HG03469 (cell line): Measurements from ENCODE around the gene LRMDA.

Source experiments
- ATAC-seq: cut with Tn5 transposase; IDR thresholded peaks from one replicate; pipeline ENCODE4 v1.9.1; 2021; ENCODE audit warnings: mild to moderate bottlenecking, moderate library complexity, moderate number of reproducible peaks; ENCODE audit not compliant: unreplicated experiment

Gene LRMDA

DNA sequence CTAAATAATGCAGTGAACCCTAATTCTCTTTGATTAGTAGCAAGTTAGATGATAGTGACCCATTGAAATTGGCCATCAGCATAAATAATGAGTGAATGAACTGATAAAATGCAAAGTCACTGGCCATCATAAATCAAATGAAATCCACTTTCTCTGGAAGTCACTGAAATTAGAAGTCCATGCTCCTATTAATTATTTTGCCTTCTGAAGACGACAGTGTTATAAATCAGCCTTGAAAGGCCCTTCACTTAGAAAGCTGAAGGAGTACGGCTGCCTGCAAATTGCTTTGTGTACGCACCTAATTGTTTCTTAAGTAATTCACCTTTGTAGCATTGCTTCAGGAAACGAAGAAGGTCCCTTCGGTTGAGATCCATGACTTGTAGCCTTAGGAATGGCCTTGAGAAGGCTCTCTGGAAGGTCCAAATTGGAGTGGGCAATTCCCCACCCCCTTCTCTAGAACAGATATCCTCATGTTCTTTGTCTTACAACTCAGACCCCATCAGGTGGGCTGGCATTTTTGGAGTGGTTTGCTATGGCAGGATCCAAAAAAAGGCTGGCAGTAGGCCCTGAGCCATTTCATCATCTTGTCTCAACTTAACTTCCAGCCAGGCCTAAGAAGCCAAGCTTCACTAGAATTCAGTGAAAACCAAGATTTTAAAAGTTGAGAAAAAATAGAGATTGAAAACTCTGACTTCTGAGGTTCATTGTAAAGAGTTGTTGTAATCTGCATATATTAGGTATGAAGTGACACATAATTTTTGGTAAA lies 420.3 kb downstream of the LRMDA start:
- no peak for ATAC-seq

DNA sequence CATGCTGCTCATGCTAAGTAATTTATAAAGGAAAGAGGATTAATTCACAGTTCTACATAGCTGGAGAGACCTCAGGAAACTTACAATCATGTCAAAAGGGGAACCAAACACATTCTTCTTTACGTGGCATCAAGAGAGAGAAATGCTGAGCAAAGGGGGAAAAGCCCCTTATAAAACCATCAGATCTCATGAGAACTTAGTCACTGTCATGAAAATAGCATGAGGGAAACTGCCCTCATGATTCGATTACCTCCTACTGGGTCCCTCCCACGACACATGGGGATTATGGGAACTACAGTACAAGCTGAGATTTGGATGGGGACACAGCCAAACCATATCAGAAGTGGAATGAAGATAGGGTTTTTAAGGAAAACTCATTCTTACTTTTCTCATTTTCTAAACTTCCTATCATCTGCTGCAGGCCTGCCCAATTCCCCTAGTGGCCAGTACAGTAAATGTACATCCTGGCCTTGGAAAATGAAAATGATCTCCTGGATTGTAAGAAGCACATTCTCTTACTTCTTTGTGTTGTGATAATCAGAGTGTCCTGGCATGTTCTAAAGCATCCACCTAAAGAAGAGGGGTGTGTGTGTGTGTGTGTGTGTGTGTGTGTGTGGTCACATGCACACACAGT lies 421.5 kb downstream of the LRMDA start:
- no peak for ATAC-seq

DNA sequence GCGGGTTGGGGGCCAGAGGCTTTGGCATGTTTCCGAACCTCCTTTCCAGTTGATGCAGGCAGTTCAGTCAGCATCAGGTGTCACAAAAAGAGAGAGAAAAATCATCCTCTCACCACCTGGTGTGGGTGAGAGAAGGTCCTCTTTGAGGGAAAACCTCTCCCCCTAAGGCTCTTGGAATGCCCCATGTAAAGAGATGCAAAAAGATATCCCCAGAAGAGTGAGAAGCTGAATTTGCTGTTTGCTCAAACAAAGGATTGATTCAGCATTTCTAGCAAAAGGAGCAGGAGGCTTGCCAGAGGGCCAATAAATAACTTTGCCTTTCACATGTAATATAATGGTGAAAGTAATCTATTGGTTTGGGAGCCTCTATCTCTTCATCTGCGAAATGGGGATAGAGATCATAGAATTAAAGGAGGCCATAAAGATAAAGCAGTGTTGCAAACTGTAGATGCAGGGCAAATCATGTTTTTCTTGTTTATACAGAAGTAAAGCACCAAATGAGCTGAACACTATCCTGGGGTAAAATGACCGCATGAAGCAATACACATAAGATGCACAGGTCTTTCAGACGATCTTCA lies 425.9 kb downstream of the LRMDA start:
- ATAC-seq, result no peak

DNA sequence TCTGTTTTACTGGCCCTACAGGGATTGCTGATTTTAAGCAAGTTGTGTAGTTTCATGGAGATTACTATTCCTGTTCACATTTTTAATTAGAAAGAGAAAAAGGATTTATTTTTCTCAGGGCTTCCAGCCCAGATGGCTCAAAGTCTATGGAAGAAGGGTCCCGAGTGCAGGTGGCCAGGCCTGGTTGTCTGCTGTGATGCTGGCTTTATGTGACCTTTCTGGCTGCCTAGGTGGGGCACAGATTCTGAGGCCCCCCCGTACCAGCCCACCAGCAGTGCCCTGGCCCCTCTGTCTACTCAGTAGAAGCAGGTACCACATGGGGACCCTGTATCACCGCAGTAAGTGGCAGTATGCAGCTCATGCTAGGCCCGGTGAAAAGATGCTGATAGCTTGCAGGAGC lies 426.5 kb downstream of the LRMDA start:
- no peak for ATAC-seq

DNA sequence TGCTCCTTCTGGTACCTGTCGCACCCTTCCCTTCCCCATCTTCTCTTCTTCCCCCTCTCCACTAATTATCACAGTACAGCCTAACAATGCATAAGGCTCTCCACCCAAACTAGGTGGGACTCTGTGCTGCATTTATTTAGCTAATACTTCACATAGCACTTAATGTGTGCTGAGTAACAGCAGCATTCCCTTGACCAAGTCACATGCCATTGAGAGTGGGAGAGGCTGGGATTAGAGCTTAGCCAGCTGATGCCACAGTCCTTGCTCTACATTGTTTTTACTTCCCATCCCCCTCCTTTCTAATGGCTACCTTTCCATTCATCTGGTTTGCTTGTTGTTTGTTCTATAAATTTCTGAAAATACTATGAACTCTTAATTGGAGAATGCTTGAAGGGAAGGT lies 426.9 kb downstream of the LRMDA start:
- no peak for ATAC-seq

DNA sequence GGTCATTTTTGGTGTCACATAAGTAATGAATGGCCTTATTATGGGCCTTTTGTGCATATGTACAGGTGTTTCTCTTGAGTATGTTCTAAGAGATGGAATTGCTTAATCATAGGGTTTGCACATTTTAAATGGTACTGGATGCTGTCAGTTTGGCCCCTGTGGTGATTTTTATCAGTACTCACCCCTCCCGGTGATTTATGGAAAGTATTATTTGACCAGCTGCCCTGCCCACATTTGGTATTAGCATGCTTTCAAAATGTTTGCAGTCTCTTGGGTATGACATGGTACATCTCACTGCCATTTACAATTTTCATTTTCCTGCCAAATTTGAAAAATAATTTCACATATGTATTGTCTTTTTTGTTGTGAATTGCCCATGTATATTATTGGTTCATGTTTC lies 427.7 kb downstream of the LRMDA start:
- ATAC-seq, result no peak

DNA sequence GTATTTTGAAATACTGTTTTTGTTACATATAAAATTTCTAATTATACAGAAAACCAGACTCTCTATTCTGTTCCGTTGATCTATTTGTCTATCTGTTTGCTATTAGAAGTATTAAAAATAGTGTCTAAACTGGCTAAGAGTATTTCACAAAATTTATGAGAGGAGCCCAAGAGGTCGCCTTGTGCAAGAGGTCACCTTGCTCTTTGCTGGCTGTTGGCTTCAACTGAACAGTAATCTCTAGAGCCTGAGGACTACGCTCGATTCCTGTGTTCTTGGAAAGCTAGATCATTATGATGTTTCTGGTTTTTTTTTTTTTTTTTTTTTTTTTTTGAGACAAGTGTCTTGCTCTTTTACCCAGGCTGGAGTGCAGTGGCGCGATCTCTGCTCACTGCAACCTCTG lies 428.6 kb downstream of the LRMDA start:
- ATAC-seq, result no peak

DNA sequence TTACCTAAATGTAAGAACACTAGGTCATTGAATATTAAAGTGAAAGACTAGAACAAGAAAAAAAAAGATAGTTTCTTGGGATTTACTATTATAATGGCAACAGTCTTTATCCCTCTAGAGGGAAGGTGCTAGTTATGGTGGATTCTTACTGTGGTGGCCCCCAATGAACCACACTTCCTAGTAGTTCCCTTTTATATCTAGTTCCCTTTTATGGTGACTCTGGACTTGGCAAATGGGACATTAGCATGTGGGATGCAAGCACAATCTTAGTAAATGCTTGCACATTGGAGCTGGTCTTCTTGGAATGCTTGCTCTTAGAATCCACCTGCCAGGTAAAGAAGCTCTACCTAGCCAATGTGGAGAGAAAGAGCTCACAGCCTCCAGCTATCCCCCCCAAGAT lies 430.2 kb downstream of the LRMDA start:
- no peak for ATAC-seq

DNA sequence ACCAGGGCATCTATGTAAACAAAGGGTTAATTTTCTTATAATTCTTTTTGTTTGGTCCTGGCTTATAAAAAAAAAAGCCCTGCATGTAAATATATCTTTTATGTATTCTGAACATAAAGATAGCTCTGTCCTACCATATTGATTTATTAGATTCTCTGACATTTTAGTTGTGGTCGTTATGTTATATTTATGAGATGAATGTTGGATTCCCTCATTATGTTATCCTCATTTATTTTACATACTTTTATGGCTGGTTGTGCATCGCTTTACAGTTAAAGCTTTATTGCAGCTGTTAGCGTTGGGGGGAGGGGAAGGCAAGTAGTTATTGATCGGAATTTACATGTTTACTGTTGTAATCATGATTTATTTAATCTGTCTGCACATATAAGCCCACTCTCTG lies 431.5 kb downstream of the LRMDA start:
- no peak for ATAC-seq

DNA sequence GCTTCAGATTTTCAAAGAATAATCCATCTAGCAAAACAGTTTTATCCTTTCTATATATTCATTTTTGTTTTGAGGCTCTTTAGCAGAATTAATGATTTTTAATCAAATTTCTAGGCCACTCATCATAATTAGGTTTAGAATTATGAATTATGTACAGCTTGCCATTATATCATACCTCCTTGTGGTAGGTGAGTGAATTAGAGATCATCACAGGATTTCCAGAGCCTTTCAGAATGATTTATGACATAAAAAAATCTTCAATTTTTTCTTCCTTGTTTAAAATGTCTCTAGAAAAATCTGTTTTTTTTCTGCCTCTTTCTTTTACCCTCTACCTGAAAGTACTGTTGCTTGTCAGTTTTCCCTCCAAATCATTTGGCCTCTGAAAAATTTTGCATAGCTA lies 433.3 kb downstream of the LRMDA start:
- ATAC-seq, result no peak

DNA sequence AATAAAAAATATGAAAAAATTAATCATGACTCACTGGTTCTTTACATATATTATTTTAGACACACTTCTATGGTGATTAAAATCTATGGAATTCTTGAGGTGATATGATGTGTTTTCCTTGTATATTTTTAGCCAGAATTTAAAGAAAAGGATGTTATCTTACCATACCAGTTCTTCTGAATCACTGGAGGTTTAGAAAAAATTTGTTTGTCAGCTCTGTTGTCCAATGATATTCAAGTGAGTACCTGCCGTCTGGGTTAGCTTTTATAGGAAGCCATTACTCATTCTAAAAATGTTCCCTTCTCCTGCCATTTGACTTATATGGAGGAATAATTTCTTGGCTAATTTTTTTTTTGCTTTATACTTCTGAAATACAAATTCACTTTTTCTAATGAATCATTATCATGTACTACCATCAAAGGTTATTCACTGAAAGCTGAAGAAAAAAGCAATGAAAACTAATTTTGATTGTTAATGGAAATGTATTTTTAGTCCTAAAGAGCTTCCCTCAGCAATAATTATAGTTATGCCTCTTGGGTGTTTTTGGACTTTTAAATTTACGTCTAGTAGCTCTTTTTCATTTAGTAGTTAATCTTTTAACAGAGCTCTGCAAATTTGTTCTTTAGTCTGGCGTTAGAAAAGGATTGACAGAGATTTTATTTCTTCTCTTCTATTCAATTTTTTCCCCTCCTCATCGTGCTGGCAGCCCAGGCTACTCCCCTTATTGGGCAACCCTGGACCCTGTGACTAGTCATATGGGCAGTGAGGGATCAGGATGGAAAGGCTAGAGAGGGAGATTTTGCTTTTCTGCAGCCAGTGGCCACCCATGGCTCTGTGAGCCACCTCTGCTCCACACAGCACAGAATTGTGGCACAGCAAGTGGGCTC lies 434.2 kb downstream of the LRMDA start:
- ATAC-seq, result no peak

DNA sequence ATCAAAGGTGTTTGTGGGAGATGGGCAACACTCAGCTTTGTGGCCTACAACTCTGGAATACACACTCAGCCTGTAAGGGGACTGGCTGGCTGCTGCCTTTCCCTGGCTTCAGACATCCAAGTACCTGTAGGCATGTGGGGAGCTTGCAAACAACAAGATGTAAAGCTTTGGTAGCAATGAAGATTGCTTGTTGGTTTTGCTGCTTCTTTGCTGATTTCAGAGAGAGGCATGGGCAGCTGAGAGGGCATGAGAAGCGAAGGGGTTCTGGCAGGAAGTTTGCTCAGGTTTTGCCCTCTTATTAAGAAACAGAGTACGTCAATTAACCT lies 434.8 kb downstream of the LRMDA start:
- no peak for ATAC-seq

DNA sequence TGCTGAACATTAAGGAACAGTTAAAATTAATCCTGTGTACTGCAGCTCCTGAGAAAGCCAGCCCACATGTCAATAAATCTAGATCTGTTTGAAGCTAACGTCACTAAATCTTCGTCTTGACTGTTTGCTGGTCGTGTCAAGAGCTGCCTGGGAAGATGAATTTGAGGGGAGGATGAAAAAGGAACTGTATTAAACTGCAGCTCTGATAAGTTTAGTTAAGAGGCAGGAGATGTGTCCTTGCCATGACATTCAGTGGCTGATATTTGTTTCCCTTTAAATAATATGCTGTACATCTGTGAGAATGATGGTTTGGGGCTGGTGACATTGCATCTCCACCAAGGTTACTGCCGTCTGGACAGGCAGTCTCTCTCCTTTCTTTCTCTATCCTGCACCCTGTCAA lies 435.3 kb downstream of the LRMDA start:
- ATAC-seq, result no peak

DNA sequence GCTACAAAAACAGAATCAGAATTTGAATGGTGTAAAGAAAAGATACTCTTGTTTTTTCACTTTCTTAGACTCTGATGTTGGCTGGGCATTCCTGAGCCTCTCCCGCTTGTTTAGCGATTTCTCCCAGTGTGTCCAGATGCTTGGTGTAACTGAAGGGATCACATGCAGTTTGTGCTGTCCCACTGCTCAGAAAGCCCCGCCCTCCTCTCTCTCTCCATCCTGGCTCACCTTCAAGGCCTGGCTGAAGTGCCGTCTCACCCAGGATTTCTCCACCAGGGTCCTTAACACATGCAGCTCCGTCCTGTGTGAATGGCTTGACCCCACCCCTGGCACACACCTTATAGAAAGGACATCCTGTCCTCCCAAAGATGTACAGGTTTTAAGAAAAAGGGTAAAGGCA lies 437.1 kb downstream of the LRMDA start:
- no peak for ATAC-seq

DNA sequence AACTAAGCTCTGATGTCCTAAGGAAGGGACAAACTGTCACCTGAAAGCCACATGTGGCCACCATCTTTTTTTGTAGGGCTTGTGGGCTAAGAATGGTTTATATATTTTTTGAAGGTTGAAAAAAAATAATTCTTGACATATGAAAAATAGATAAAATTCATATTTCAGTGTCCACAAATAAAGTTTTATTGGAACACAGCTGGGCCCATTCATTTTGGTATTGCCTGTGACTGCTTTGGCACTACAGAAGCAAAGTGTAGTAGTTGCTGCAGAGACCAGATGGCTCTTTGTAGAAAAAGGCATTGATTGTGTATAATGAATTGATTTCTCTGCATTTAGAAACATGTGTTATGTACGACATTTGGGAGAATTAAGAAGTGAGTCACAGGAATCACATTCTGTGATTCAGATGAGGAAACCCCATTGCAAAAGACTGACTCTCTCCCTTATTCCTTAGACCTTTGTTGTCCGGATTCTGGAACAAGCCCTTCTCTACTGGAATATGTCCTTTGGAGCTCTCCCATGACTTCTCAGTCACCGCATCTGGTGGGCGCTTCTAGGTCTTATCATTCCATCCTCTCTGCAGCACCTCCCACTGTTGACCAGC lies 438.7 kb downstream of the LRMDA start:
- no peak for ATAC-seq

DNA sequence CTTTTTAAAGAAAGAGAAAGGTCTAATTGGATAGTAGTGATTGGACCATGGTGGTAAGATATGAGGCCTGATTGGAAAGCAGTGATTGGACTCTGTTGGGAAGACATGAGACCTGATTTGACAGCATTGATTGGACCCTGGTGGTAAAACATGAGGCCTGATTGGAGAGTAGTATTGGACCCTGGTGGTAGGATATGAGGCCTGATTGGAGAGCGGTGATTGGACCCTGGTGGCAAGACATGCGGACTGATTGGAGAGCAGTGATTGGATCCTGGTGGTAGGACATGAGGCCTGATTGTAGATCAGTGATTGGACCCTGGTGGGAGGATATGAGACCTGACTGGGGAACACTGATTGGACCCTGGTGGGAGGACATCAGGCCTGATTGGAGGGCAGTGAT lies 444.3 kb downstream of the LRMDA start:
- no peak for ATAC-seq

DNA sequence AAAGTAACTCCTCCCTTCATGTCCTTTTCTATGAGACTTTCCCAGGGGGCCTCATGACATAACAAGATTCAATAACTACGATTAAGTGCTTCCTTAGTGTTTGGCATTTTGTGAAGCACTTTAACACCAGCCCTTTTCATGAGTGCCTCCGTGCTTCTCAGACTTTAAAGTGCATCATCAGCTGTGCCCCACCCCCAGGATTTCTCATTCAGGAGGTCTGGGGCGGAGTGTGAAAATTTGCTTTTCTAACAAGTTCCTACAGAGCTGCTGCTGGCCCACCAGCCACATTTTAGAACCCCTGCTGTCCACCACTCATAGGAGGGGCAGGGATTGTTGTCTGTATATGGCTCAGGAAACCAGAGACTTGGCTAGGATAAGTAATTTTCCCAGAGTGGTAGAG lies 445.3 kb downstream of the LRMDA start:
- ATAC-seq, result no peak

DNA sequence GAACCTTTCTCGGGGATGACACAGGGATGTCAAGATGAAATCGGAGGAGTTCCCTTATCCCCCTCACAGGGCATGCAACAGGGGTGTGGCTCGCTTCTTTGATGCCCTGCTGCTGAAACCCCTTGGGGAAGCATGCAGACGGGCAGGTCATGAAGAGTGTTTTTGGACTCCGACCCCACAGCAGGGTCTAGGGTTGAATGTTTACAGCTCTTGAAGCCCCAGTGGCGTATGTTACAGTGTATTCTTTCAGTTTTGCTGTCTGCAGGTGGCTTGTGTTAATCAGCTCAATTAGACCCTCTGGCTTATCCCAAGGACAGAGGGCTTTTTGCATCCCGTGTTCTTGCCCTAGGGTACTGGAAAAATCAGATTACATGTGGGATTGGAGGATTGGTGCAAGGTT lies 446.5 kb downstream of the LRMDA start:
- ATAC-seq, result no peak

DNA sequence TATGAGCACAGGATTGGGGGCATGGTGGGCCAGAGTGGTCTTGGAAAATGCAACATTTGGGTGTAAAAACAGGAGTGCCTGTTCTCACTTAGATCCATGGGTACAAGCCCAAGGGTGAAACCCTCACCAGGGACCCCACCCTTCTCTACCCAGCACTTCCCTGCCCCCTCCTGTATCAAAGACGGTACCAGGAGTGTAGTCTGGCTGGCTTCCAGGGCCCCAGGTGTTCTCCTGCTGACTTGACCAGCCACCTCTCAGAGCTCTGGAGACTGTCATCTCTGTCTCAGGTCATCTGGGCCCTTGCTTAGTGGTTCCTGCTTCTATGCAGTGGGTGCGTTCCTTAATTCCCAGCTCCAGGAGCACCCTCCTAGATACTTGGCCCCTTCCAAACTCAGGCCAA lies 447.2 kb downstream of the LRMDA start:
- ATAC-seq, result no peak

DNA sequence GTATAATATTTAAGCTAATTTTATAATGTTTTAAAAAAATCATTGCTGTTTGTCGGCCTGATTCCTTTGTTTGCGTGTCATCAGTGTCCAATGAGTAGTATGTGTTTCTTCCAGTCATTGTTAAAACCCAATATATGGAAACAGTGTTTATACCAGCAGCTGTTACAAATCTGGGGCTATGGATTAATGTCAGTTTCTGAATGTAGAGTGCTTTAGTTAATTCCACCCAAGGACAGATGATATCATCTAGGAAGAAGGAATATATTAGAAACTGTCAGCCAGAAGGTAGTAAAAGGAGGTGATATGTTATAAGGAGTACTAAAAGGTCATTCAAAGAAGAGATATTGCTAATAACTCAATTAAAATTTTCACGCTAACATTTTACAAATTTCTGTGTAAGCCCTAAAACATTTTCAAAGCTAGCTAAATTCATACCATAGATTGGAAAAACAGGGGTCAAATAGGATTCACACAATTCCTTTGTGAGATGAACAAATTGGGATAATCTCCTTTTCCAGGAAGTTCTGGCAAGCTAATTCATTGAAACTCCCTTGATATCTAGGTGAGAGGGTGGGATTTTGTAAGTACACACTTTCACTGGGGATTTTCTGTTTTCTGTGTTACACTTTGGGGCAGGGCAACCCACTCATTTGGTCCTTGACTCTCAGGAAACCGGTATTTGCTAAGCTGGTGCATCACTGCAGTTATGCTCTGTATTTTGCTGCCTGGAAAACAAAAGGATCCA lies 448.8 kb downstream of the LRMDA start:
- no peak for ATAC-seq
